ENCODE results near the gene ALK. TPM values are rescaled to one million over a fixed set of nuclear protein-coding genes. Genes with fewer than 3 reads are reported as not detected.
A peak's percentile ranks its signal among the peaks of the same experiment; 100 is the strongest.

Gene ALK
- total and polyA plus RNA-seq, 4 donors, result 4.2 to 16.7 (median 14.2) TPM

DNA sequence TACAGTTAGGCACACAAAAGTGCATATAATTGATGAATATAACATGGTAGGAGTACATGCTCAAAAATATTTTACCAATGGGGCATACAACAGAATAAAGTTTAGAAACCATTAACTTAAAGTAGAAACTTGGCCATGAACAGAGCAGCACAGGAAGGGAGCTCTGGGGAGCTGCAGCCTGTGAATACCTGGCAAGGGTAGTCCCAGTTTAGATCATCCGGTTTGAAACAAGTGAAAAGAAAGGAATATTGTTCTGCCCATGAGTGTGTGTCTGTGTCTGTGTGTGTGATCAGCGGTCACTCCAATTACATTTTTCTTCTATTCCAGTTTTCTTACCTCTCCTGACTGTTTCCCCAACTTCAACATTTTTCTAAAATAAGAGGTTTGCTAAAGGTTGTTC lies 233.0 kb downstream of the ALK start:
- Histone ChIP-seq H3K27me3 (ENCODE audit: control insufficient read depth, insufficient read depth, low read length) (no peaks in the 10 kb centered on the region), H3K36me3 (ENCODE audit: control insufficient read depth, insufficient read depth, low read length) (no peaks in the 10 kb centered on the region), H3K9me3 (ENCODE audit: control insufficient read depth, insufficient read depth, low read length) (no peaks in the 10 kb centered on the region), H3K4me1 (ENCODE audit: control insufficient read depth, insufficient read depth, low read length) (no peaks in the 10 kb centered on the region), H3K27ac (ENCODE audit: low read depth, low read length) (no peak overlapping the region), H3K4me3 (ENCODE audit: low read depth, low read length) (no peak overlapping the region)
- no CpG with 5 or more reads among the region's 2 CpGs for WGBS (ENCODE audit: insufficient coverage)
- no peak for DNase-seq (ENCODE audit: low read depth in 4 of 6, low spot score in 6 of 6)

DNA sequence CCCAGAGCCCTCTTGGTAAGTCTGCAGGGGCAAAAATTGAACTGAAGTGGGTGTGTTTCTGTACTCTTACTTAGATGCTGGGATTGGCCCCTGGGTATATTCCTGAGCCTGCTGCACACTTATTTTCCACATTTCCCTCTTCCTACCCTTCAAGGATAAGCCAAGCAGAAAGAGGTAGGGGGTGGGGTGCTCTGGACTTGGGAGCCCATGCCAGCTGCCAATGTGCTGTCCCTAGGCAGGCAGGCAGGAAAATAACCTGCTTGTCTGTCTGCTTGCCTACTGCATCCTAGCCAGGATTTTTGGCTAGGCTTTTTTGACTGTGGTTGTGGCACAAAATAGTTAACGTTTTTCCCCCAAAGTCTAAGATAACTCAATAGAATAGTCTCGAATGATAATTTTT lies 234.3 kb downstream of the ALK start:
- Histone ChIP-seq H3K4me1 (ENCODE audit: control insufficient read depth, insufficient read depth, low read length) (no peaks in the 10 kb centered on the region), H3K9me3 (ENCODE audit: control insufficient read depth, insufficient read depth, low read length) (no peaks in the 10 kb centered on the region), H3K27ac (ENCODE audit: low read depth, low read length) (no peak overlapping the region), H3K36me3 (ENCODE audit: control insufficient read depth, insufficient read depth, low read length) (no peaks in the 10 kb centered on the region), H3K4me3 (ENCODE audit: low read depth, low read length) (no peak overlapping the region), H3K27me3 (ENCODE audit: control insufficient read depth, insufficient read depth, low read length) (no peaks in the 10 kb centered on the region)
- no peak for DNase-seq (ENCODE audit: low read depth in 4 of 6, low spot score in 6 of 6)
- no CpG with 5 or more reads among the region's 2 CpGs for WGBS (ENCODE audit: insufficient coverage)

DNA sequence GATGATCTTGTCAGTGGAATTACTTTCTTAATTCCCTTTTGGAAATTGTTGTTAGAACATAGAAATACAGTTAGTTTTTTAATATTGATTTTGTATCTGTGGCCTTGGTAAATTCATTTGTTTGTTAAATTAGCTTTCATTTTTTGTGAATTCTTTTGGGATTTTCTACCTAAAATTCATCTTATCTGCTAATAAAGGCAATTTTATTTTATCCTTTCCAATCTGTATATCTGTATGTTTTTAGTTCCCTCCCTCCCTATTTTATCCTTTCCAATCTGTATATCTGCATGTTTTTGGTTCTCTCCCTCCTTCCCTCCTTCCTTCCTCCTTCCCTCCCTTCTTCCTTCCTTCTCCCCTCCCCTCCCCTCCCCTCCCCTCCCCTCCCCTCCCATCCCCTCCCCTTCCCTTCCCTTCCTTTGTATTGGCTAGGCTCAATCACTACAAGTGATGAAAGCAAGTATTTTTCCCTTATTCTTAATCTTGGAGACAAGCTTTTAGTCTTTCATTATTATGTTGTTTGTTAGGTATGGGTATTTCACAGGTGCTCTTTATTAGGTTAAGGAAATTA lies 244.4 kb downstream of the ALK start:
- H3K4me3 ChIP-seq (ENCODE audit: low read depth, low read length), result no peak overlapping the region
- no peak for DNase-seq (ENCODE audit: low read depth in 4 of 6, low spot score in 6 of 6)
- no peaks in the 10 kb centered on the region for H3K36me3 ChIP-seq (ENCODE audit: control insufficient read depth, insufficient read depth, low read length)
- peaks cover 3% of the 10 kb centered on the region for H3K9me3 ChIP-seq (ENCODE audit: control insufficient read depth, insufficient read depth, low read length)
- H3K27ac ChIP-seq (ENCODE audit: low read depth, low read length), result no peak overlapping the region
- no peaks in the 10 kb centered on the region for H3K4me1 ChIP-seq (ENCODE audit: control insufficient read depth, insufficient read depth, low read length)
- no peaks in the 10 kb centered on the region for H3K27me3 ChIP-seq (ENCODE audit: control insufficient read depth, insufficient read depth, low read length)

DNA sequence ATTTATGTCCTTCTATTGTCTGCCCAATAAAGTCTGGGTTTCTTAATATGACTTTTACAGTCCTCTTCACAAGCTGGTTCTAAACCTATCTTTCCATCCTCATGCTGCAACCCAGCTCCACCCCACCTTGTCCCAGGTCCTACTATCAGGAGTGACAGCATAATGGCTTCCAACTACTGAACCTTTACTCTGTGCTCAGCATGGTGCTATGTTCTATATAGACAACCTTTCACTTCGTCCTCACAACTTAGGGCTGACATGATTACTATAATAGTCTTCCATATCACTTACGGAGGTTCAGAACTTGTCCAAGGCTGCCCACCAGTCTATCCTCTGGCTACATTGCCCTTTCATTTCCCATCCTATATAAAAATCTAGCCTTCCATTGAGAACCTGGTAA lies 256.8 kb downstream of the ALK start:
- H3K4me3 ChIP-seq (ENCODE audit: low read depth, low read length), result no peak overlapping the region
- H3K4me1 ChIP-seq (ENCODE audit: control insufficient read depth, insufficient read depth, low read length), result no peaks in the 10 kb centered on the region
- no peaks in the 10 kb centered on the region for H3K36me3 ChIP-seq (ENCODE audit: control insufficient read depth, insufficient read depth, low read length)
- 94% methylated on average over 2 of the region's 2 CpGs for WGBS (ENCODE audit: insufficient coverage)
- no peak overlapping the region for H3K27ac ChIP-seq (ENCODE audit: low read depth, low read length)
- H3K27me3 ChIP-seq (ENCODE audit: control insufficient read depth, insufficient read depth, low read length), result no peaks in the 10 kb centered on the region
- no peaks in the 10 kb centered on the region for H3K9me3 ChIP-seq (ENCODE audit: control insufficient read depth, insufficient read depth, low read length)
- no peak for DNase-seq (ENCODE audit: low read depth in 4 of 6, low spot score in 6 of 6)

DNA sequence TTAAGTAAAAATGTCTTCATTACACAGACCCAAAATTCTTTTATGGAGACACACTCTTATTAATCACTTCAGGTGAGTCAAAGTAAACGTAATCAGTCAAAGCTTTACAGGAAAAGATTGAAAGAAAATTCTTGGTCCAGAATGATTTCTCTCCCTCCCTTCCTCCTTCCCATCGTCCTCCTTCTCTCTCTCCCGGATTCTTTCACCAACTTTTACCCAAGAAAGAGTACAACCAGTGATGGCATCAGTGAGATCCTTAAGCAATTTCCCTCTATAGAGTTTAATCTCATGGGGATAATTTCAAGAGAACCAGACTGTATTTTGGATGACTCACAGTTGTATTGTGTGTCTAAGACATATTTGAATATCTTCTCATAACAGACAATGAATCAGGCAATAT lies 258.1 kb downstream of the ALK start:
- WGBS (ENCODE audit: insufficient coverage), result no CpG with 5 or more reads among the region's 3 CpGs
- no peaks in the 10 kb centered on the region for H3K4me1 ChIP-seq (ENCODE audit: control insufficient read depth, insufficient read depth, low read length)
- H3K36me3 ChIP-seq (ENCODE audit: control insufficient read depth, insufficient read depth, low read length), result no peaks in the 10 kb centered on the region
- no peak overlapping the region for H3K27ac ChIP-seq (ENCODE audit: low read depth, low read length)
- H3K9me3 ChIP-seq (ENCODE audit: control insufficient read depth, insufficient read depth, low read length), result no peaks in the 10 kb centered on the region
- H3K4me3 ChIP-seq (ENCODE audit: low read depth, low read length), result no peak overlapping the region
- no peaks in the 10 kb centered on the region for H3K27me3 ChIP-seq (ENCODE audit: control insufficient read depth, insufficient read depth, low read length)
- DNase-seq (ENCODE audit: low read depth in 4 of 6, low spot score in 6 of 6), result no peak

DNA sequence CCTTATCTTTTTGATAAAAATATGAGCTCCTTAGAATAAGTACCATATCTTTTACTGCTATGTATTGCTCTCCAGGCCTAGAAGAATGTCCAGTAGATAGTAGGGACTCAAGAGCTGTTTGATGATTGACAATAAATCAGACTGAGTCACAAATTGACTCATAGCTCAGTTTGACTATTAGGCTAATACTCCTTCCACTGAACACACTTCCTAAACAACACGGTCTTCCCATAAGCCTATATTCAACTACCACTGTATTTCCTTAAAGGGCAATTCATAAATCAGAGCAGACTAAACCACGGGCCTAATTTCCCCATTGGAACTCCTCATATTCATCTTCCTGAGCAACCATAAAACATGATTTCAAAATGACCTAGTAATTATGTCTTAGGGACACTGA lies 258.5 kb downstream of the ALK start:
- Histone ChIP-seq H3K4me1 (ENCODE audit: control insufficient read depth, insufficient read depth, low read length) (no peaks in the 10 kb centered on the region), H3K27ac (ENCODE audit: low read depth, low read length) (no peak overlapping the region), H3K27me3 (ENCODE audit: control insufficient read depth, insufficient read depth, low read length) (no peaks in the 10 kb centered on the region), H3K36me3 (ENCODE audit: control insufficient read depth, insufficient read depth, low read length) (no peaks in the 10 kb centered on the region), H3K4me3 (ENCODE audit: low read depth, low read length) (no peak overlapping the region), H3K9me3 (ENCODE audit: control insufficient read depth, insufficient read depth, low read length) (no peaks in the 10 kb centered on the region)
- WGBS (ENCODE audit: insufficient coverage), result 100% methylated on average over 1 of the region's 2 CpGs
- no peak for DNase-seq (ENCODE audit: low read depth in 4 of 6, low spot score in 6 of 6)

DNA sequence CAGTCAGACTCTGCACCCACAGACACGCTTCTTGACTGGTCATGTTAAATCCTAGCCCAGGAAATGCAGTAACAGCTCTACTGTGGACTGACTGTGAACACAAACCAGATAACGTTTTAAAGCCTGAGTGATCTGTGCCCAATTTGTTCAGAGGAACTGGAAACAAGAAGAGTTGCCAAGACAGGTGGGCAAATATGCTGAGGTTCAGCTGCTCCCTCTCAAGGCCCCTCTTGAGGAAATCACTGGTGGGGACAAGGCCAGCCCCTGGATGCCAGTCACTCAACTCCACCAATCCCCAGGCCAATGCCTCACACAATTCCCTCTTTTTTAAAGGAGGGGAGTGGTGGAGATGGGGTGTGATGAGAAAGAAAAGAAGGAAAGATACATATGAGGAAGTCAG lies 261.2 kb downstream of the ALK start:
- 90% methylated on average over 2 of the region's 2 CpGs for WGBS (ENCODE audit: insufficient coverage)
- Histone ChIP-seq H3K4me3 (ENCODE audit: low read depth, low read length) (no peak overlapping the region), H3K27me3 (ENCODE audit: control insufficient read depth, insufficient read depth, low read length) (no peaks in the 10 kb centered on the region), H3K27ac (ENCODE audit: low read depth, low read length) (no peak overlapping the region), H3K36me3 (ENCODE audit: control insufficient read depth, insufficient read depth, low read length) (no peaks in the 10 kb centered on the region), H3K9me3 (ENCODE audit: control insufficient read depth, insufficient read depth, low read length) (no peaks in the 10 kb centered on the region), H3K4me1 (ENCODE audit: control insufficient read depth, insufficient read depth, low read length) (no peaks in the 10 kb centered on the region)
- DNase-seq (ENCODE audit: low read depth in 4 of 6, low spot score in 6 of 6), result no peak

DNA sequence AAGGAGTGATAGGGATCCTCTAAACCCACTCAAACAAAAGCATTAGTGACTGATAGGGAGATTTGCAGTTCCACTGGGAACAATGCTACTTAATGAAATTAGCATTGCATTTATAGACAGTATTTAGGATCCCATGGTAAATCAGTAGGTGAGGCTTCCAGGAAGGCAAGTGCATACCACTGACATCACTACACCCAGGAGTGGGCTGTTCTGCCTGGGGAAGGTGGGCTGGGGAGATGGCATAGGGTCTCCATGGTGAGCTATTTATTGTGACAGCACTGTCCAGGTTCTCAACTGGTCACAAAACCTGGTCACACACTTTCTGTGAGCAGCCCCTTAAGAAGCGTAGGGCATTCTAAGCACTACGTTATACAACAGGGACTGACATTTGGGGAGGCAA lies 262.2 kb downstream of the ALK start:
- H3K27me3 ChIP-seq (ENCODE audit: control insufficient read depth, insufficient read depth, low read length), result no peaks in the 10 kb centered on the region
- no peaks in the 10 kb centered on the region for H3K9me3 ChIP-seq (ENCODE audit: control insufficient read depth, insufficient read depth, low read length)
- peak in 1 of 6 donors; percentile 71 for DNase-seq (ENCODE audit: low read depth in 4 of 6, low spot score in 6 of 6)
- H3K36me3 ChIP-seq (ENCODE audit: control insufficient read depth, insufficient read depth, low read length), result no peaks in the 10 kb centered on the region
- no peak overlapping the region for H3K4me3 ChIP-seq (ENCODE audit: low read depth, low read length)
- no peaks in the 10 kb centered on the region for H3K4me1 ChIP-seq (ENCODE audit: control insufficient read depth, insufficient read depth, low read length)
- 100% methylated on average over 2 of the region's 2 CpGs for WGBS (ENCODE audit: insufficient coverage)
- H3K27ac ChIP-seq (ENCODE audit: low read depth, low read length), result no peak overlapping the region

DNA sequence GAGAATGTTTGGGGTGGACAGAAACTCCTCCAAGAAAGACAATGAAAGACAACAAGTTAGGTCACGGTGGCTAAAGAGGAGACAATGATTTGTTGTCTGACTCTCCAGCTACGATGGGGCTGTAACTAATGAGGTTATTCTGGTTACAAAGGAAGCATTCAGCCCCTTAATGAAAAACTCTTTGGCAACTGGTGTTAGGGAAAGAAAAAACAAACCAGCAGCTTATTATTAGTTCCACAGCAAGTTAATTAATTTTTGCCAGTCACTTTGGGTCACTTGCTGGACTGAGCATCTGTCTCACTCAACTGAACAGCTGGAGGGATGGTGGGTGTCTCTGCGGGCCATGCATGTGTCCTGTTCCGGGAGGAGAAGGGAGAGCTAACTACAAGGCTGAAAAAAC lies 263.7 kb downstream of the ALK start:
- Histone ChIP-seq H3K4me1 (ENCODE audit: control insufficient read depth, insufficient read depth, low read length) (no peaks in the 10 kb centered on the region), H3K27me3 (ENCODE audit: control insufficient read depth, insufficient read depth, low read length) (no peaks in the 10 kb centered on the region), H3K27ac (ENCODE audit: low read depth, low read length) (peak overlapping the region; percentile 20), H3K9me3 (ENCODE audit: control insufficient read depth, insufficient read depth, low read length) (no peaks in the 10 kb centered on the region), H3K36me3 (ENCODE audit: control insufficient read depth, insufficient read depth, low read length) (no peaks in the 10 kb centered on the region), H3K4me3 (ENCODE audit: low read depth, low read length) (no peak overlapping the region)
- DNase-seq (ENCODE audit: low read depth in 4 of 6, low spot score in 6 of 6), result peak in 5 of 6 donors; percentile 15 to 74 (median 28)
- WGBS (ENCODE audit: insufficient coverage), result 50% methylated on average over 1 of the region's 4 CpGs

DNA sequence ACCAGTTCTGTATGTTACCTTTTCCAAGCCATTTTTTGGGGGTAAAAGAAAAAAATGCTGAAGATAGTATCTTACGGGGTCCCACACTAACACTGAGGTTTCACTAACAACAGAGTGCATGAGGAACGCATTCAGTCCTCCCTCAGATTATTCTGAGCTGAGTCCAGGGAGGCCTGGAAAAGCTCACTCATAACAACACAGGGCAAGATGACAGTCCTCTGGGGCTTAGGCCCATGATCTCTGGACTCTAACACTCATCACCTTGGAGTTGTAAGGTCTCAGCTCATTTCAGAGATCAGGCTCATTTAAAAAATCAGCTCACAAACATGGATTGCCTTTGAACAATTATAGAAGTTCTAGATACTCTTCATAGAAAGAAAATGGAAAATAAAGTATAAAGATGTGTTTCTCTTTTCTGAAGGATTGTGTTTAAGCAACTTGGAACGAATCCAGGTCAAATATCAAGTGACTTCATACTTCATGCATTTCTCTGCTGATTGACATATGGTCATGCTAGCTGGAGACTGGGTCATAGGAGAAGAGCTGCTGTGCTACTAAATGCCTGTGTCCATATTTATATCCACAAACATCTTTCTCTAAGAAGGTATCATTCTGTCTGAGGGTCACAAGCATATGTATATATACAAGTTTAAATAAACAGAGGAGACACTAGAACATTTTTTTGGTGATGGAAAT lies 265.8 kb downstream of the ALK start:
- no peak for DNase-seq (ENCODE audit: low read depth in 4 of 6, low spot score in 6 of 6)
- Histone ChIP-seq H3K4me1 (ENCODE audit: control insufficient read depth, insufficient read depth, low read length) (no peaks in the 10 kb centered on the region), H3K36me3 (ENCODE audit: control insufficient read depth, insufficient read depth, low read length) (no peaks in the 10 kb centered on the region), H3K9me3 (ENCODE audit: control insufficient read depth, insufficient read depth, low read length) (no peaks in the 10 kb centered on the region), H3K27ac (ENCODE audit: low read depth, low read length) (no peak overlapping the region), H3K4me3 (ENCODE audit: low read depth, low read length) (no peak overlapping the region), H3K27me3 (ENCODE audit: control insufficient read depth, insufficient read depth, low read length) (no peaks in the 10 kb centered on the region)
- WGBS (ENCODE audit: insufficient coverage), result 100% methylated on average over 1 of the region's 3 CpGs

Measured in spinal cord (tissue), 10 donors.